Measurements from ENCODE around the gene HACD4. TPM values are rescaled to one million over a fixed set of nuclear protein-coding genes. Genes with fewer than 3 reads are reported as not detected.

Gene HACD4
- total and polyA plus RNA-seq, 2 experiments from 2014 or later: 1.2 to 1.3 TPM

GRCh38 chr9:21047281-21047691 is 15.8 kb upstream of the HACD4 start:
- no peak overlapping the region for H3K4me3 ChIP-seq
- no peaks in the 10 kb centered on the region for H3K27me3 ChIP-seq
- no peaks in the 10 kb centered on the region for H4K20me1 ChIP-seq (ENCODE audit: insufficient read depth, poor library complexity, severe bottlenecking)
- H3K4me1 ChIP-seq (ENCODE audit: insufficient read depth): no peaks in the 10 kb centered on the region
- H3K9me3 ChIP-seq (ENCODE audit: low read depth): no peaks in the 10 kb centered on the region
- no peaks in the 10 kb centered on the region for H3K9me2 ChIP-seq (replicated peaks; ENCODE audit: insufficient read depth)
- TF ChIP-seq CTCF (IDR thresholded peaks at IDR 0.05; ENCODE audit: poor library complexity): no peak
- TF ChIP-seq EZH2 (IDR thresholded peaks at IDR 0.05; ENCODE audit: borderline replicate concordance): no peak
- TF ChIP-seq EZH2phosphoT487 (IDR thresholded peaks at IDR 0.05; ENCODE audit: low read depth, severe bottlenecking, unreplicated experiment): no peak
- 51% methylated on average over 2 of the region's 2 CpGs for WGBS (ENCODE audit: low lambda C conversion rate, missing lambda C conversion rate)
- H3K4me2 ChIP-seq: no peak overlapping the region
- no peak for DNase-seq (ENCODE audit: low spot score)
- no peaks in the 10 kb centered on the region for H3K36me3 ChIP-seq (replicated peaks; ENCODE audit: insufficient read depth, low read depth)
- H3K27ac ChIP-seq: no peak overlapping the region
- no peak overlapping the region for H2AFZ ChIP-seq
- no peaks in the 10 kb centered on the region for H3K79me2 ChIP-seq

- DNase-seq (ENCODE audit: low spot score): no peak
- Histone ChIP-seq H4K20me1 (ENCODE audit: insufficient read depth, poor library complexity, severe bottlenecking) (no peaks in the 10 kb centered on the region), H3K27me3 (no peaks in the 10 kb centered on the region), H3K27ac (no peak overlapping the region), H3K79me2 (no peaks in the 10 kb centered on the region), H3K4me3 (no peak overlapping the region), H3K4me1 (ENCODE audit: insufficient read depth) (no peaks in the 10 kb centered on the region), H2AFZ (no peak overlapping the region), H3K36me3 (replicated peaks; ENCODE audit: insufficient read depth, low read depth) (no peaks in the 10 kb centered on the region), H3K9me2 (replicated peaks; ENCODE audit: insufficient read depth) (no peaks in the 10 kb centered on the region), H3K4me2 (no peak overlapping the region), H3K9me3 (ENCODE audit: low read depth) (no peaks in the 10 kb centered on the region)
- no peak for TF ChIP-seq EZH2phosphoT487 (IDR thresholded peaks at IDR 0.05; ENCODE audit: low read depth, severe bottlenecking, unreplicated experiment)
- TF ChIP-seq CTCF (IDR thresholded peaks at IDR 0.05; ENCODE audit: poor library complexity): no peak
- no peak for TF ChIP-seq EZH2 (IDR thresholded peaks at IDR 0.05; ENCODE audit: borderline replicate concordance)
- WGBS (ENCODE audit: low lambda C conversion rate, missing lambda C conversion rate): 79% methylated on average over 3 of the region's 3 CpGs
Observed at GRCh38 chr9:21043841-21044240, 12.4 kb upstream of the HACD4 start.

DNA sequence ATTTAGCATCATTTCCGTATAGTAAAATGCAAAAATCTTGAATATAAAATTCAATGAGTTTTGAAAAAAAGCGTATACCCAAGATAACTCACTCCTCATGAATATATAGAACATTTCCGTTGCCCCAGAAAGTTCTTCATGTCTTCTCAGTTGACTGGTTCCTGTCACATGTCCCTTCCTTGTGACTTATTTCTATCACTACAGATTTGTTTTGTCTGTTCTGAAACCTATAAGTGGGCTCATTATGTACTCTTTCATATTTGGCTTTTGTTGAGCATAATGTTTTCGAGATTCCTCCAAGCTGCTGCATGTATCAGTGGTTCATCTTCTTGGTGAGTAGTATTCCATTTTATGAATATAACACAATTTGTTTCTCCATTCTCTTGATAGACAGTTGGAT is 11.0 kb upstream of the HACD4 start:
- H3K4me2 ChIP-seq: no peak overlapping the region
- TF ChIP-seq CTCF (IDR thresholded peaks at IDR 0.05; ENCODE audit: poor library complexity): no peak
- TF ChIP-seq EZH2phosphoT487 (IDR thresholded peaks at IDR 0.05; ENCODE audit: low read depth, severe bottlenecking, unreplicated experiment): no peak
- TF ChIP-seq EZH2 (IDR thresholded peaks at IDR 0.05; ENCODE audit: borderline replicate concordance): no peak
- no peaks in the 10 kb centered on the region for H3K9me2 ChIP-seq (replicated peaks; ENCODE audit: insufficient read depth)
- no peaks in the 10 kb centered on the region for H3K79me2 ChIP-seq
- no peaks in the 10 kb centered on the region for H4K20me1 ChIP-seq (ENCODE audit: insufficient read depth, poor library complexity, severe bottlenecking)
- H2AFZ ChIP-seq: no peak overlapping the region
- H3K9me3 ChIP-seq (ENCODE audit: low read depth): no peaks in the 10 kb centered on the region
- H3K36me3 ChIP-seq (replicated peaks; ENCODE audit: insufficient read depth, low read depth): no peaks in the 10 kb centered on the region
- DNase-seq (ENCODE audit: low spot score): no peak
- WGBS (ENCODE audit: low lambda C conversion rate, missing lambda C conversion rate): 94% methylated on average over 4 of the region's 4 CpGs
- no peak overlapping the region for H3K27ac ChIP-seq
- H3K4me1 ChIP-seq (ENCODE audit: insufficient read depth): no peaks in the 10 kb centered on the region
- no peaks in the 10 kb centered on the region for H3K27me3 ChIP-seq
- no peak overlapping the region for H3K4me3 ChIP-seq

DNA sequence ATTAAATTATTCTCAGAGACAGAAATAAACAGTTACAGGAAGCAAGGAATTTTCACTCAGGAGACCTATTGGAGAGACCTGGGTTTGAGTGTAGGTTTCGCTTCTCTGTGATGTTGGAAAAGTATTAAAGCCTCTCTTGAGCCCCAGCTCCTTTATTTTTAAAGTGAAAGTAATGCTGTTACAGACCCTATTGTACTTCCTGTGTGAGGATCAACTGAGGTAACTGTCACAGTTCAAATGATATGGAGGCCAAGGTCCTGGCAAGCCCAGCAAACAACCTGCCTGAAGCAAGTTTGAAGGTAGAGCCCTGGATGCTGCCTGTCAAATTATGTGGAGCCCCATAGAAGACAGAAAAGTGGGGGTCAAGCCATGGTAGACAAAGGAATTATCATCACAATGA is 7.9 kb upstream of the HACD4 start:
- no peaks in the 10 kb centered on the region for H3K4me1 ChIP-seq (ENCODE audit: insufficient read depth)
- H3K4me2 ChIP-seq: no peak overlapping the region
- 91% methylated on average over 1 of the region's 1 CpG for WGBS (ENCODE audit: low lambda C conversion rate, missing lambda C conversion rate)

More for the DNA sequence above, 7.9 kb upstream of the HACD4 start:
- Histone ChIP-seq H4K20me1 (ENCODE audit: insufficient read depth, poor library complexity, severe bottlenecking) (no peaks in the 10 kb centered on the region), H3K27me3 (no peaks in the 10 kb centered on the region), H3K36me3 (replicated peaks; ENCODE audit: insufficient read depth, low read depth) (no peaks in the 10 kb centered on the region), H2AFZ (no peak overlapping the region), H3K79me2 (no peaks in the 10 kb centered on the region), H3K9me2 (replicated peaks; ENCODE audit: insufficient read depth) (no peaks in the 10 kb centered on the region), H3K27ac (no peak overlapping the region), H3K4me3 (no peak overlapping the region), H3K9me3 (ENCODE audit: low read depth) (no peaks in the 10 kb centered on the region)
- DNase-seq (ENCODE audit: low spot score): no peak
- TF ChIP-seq CTCF (IDR thresholded peaks at IDR 0.05; ENCODE audit: poor library complexity): no peak
- no peak for TF ChIP-seq EZH2 (IDR thresholded peaks at IDR 0.05; ENCODE audit: borderline replicate concordance)
- TF ChIP-seq EZH2phosphoT487 (IDR thresholded peaks at IDR 0.05; ENCODE audit: low read depth, severe bottlenecking, unreplicated experiment): no peak

Data from hepatocyte (in vitro differentiated cells).